Body of pancreas (tissue), 4 donors: ENCODE data around the gene PCSK5. TPM values are rescaled to one million over a fixed set of nuclear protein-coding genes. Genes with fewer than 3 reads are reported as not detected.

ENCODE experiments used
- ATAC-seq: fragments of 150-250 bp; one replicate; pipeline ENCODE4 v1.9.1; 2016
- DNase-seq, 4 donors: peaks; one replicate each; pipeline ENCODE4 v3.0.0-alpha.2; 2019
- H3K27ac ChIP-seq, 4 donors: fragments of 200-600 bp; sonication (generic); 1 replicate in 3 of 4; 2 replicates in 1 of 4; pipeline versions ENCODE4 v1.5.1 to v1.6.1; 2016 to 2019; ENCODE audit warnings: mild to moderate bottlenecking in 1 of 4, mixed read lengths in 1 of 4, moderate library complexity in 1 of 4
- H3K27me3 ChIP-seq, 2 donors: fragments of 200-600 bp; sonication (generic); one replicate each; pipeline ENCODE4 v1.6.0; 2016; ENCODE audit warnings: mild to moderate bottlenecking in 1 of 2
- H3K36me3 ChIP-seq, 2 donors: fragments of 200-600 bp; sonication (generic); replicated peaks in 1 of 2; 2 replicates each; pipeline ENCODE4 v1.5.1; 2016; ENCODE audit warnings: low read depth in 2 of 2; ENCODE audit not compliant: insufficient read depth in 1 of 2
- H3K4me1 ChIP-seq: fragments of 200-600 bp; sonication (generic); one replicate; pipeline ENCODE4 v1.6.0; 2016
- H3K4me3 ChIP-seq, 2 donors: fragments of 200-600 bp; sonication (generic); 1 replicate in 1 of 2; 2 replicates in 1 of 2; pipeline ENCODE4 v1.5.1; 2016 to 2019
- H3K9me3 ChIP-seq, 3 donors: fragments of 200-600 bp; sonication (generic); 1 replicate in 2 of 3; 2 replicates in 1 of 3; pipeline ENCODE4 v1.5.1; 2016
- CTCF ChIP-seq, 7 experiments: fragments of 450-650 bp in 4 of 7; fragments of 200-600 bp in 3 of 7; sonication (generic) in 3 of 7; IDR thresholded peaks; one replicate each; pipeline ENCODE4 v1.5.1; 2016 to 2019; ENCODE audit warnings: antibody characterized with exemption in 7 of 7
- POLR2A ChIP-seq, 3 donors: fragments of 450-650 bp; IDR thresholded peaks; one replicate each; pipeline ENCODE4 v1.6.1; 2016; ENCODE audit warnings: antibody characterized with exemption in 3 of 3, mild to moderate bottlenecking in 2 of 3
- WGBS, 2 donors: methylation state at CpG; one replicate each; pipeline ENCODE4 v1.1.5; 2017; 5-methylcytosine and 5-hydroxymethylcytosine counted together
- intact Hi-C: fragments of 100-400 bp; cut with DNase I; formaldehyde crosslinking; loops from one replicate; pipeline ENCODE4 v1.15.1; 2023
- total RNA-seq, 2 donors: library from RNA; depleted of rRNA; stranded (reverse); fragments of >200 nt; gene quantifications; one replicate each; pipeline ENCODE4 v1.1.0, GENCODE V29; 2016

The PCSK5 gene
- total RNA-seq, 2 donors from 2014 or later = 11.2 to 12.2 TPM

GRCh38 chr9:75906531-75906930, 16.1 kb downstream of the PCSK5 start:
- Histone ChIP-seq H3K9me3 (no peaks in the 10 kb centered on the region), H3K4me3 (no peak overlapping the region), H3K4me1 (peaks cover 16% of the 10 kb centered on the region), H3K27me3 (no peaks in the 10 kb centered on the region), H3K27ac (no peak overlapping the region), H3K36me3 (no peaks in the 10 kb centered on the region)
- TF ChIP-seq POLR2A (IDR thresholded peaks at IDR 0.05) (no peak), CTCF (IDR thresholded peaks at IDR 0.05) (no peak)
- intact Hi-C loops = no loop called here
- no peak for ATAC-seq
- DNase-seq = no peak
- WGBS, 2 donors = 96% methylated on average over 1 of the region's 1 CpG

GRCh38 chr9:75907329-75907728, 16.9 kb downstream of the PCSK5 start:
- H3K36me3 ChIP-seq = no peaks in the 10 kb centered on the region
- no peaks in the 10 kb centered on the region for H3K27me3 ChIP-seq
- intact Hi-C loops = no loop called here
- H3K9me3 ChIP-seq = no peaks in the 10 kb centered on the region
- TF ChIP-seq CTCF (IDR thresholded peaks at IDR 0.05) (no peak), POLR2A (IDR thresholded peaks at IDR 0.05) (no peak)
- DNase-seq (no peak), ATAC-seq (peak; percentile 58)
- H3K4me3 ChIP-seq = no peak overlapping the region
- H3K4me1 ChIP-seq = peaks cover 16% of the 10 kb centered on the region
- H3K27ac ChIP-seq = no peak overlapping the region
- 45 to 51% methylated on average over 3 of the region's 3 CpGs for WGBS, 2 donors

DNA sequence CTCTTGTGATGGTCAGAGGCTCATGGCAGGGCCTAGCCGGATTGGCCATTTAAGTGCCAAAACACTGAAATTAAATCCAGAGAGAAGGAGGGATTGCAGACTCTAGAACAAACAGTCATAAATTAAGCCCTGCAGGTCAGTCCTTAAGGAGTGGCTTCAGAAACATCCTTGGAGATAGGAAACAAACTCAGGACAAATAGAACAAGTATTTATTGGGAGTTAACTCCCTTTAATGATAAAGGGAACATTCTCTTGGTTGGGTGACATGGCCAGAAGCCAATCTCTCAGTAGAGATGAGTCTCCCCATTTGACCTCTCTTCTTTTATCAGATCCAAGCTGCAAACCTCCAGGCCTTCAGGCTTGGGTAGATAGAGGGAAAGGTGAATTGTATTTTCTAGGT, 17.4 kb downstream of the PCSK5 start:
- H3K36me3 ChIP-seq = no peaks in the 10 kb centered on the region
- H3K9me3 ChIP-seq = no peaks in the 10 kb centered on the region
- H3K27ac ChIP-seq = no peak overlapping the region
- peaks cover 21% of the 10 kb centered on the region for H3K4me1 ChIP-seq
- intact Hi-C loops = no loop called here
- DNase-seq (no peak), ATAC-seq (no peak)
- H3K4me3 ChIP-seq = no peak overlapping the region
- 87 to 92% methylated on average over 1 of the region's 1 CpG for WGBS, 2 donors
- no peaks in the 10 kb centered on the region for H3K27me3 ChIP-seq
- TF ChIP-seq POLR2A (IDR thresholded peaks at IDR 0.05) = no peak
- no peak for TF ChIP-seq CTCF (IDR thresholded peaks at IDR 0.05)

GRCh38 chr9:75909776-75910175, 19.3 kb downstream of the PCSK5 start:
- DNase-seq = no peak
- Histone ChIP-seq H3K36me3 (no peaks in the 10 kb centered on the region), H3K9me3 (no peaks in the 10 kb centered on the region), H3K27me3 (no peaks in the 10 kb centered on the region), H3K4me3 (no peak overlapping the region), H3K27ac (no peak overlapping the region), H3K4me1 (peaks cover 40% of the 10 kb centered on the region)
- intact Hi-C loops = no loop called here
- TF ChIP-seq CTCF (IDR thresholded peaks at IDR 0.05) (no peak), POLR2A (IDR thresholded peaks at IDR 0.05) (no peak)
- WGBS, 2 donors = 91 to 92% methylated on average over 5 of the region's 5 CpGs
- no peak for ATAC-seq

DNA sequence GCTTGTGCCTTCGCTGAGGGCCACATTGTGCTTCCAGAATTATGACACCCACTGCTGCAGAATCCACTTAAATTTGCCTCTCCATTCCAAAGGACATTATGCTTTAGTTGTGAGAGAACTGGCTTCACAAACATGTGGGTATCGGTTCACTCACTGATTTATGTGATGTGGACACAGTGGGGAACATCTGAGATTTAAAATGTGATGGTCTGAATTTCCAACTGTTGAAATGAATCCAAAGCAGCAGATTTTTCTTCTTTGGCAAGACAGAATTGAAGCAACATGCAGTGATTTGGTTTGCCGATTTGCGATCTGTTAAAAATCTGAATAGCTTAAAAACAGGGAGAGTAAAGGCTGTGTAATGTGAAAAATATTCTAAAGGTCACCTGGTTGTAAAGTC, 20.3 kb downstream of the PCSK5 start:
- H3K36me3 ChIP-seq = no peaks in the 10 kb centered on the region
- H3K4me3 ChIP-seq = no peak overlapping the region
- WGBS, 2 donors = 84 to 86% methylated on average over 4 of the region's 4 CpGs
- H3K9me3 ChIP-seq = no peaks in the 10 kb centered on the region
- DNase-seq (no peak), ATAC-seq (no peak)
- H3K27ac ChIP-seq = no peak overlapping the region
- TF ChIP-seq CTCF (IDR thresholded peaks at IDR 0.05) (no peak), POLR2A (IDR thresholded peaks at IDR 0.05) (no peak)
- intact Hi-C loops = no loop called here
- H3K27me3 ChIP-seq = no peaks in the 10 kb centered on the region
- H3K4me1 ChIP-seq = peaks cover 49% of the 10 kb centered on the region
